ENCODE measurements around the gene HYDIN. TPM values are rescaled to one million over a fixed set of nuclear protein-coding genes. Genes with fewer than 3 reads are reported as not detected.

Gene HYDIN
- total RNA-seq, 2 experiments from 2014 or later, result not detected

DNA sequence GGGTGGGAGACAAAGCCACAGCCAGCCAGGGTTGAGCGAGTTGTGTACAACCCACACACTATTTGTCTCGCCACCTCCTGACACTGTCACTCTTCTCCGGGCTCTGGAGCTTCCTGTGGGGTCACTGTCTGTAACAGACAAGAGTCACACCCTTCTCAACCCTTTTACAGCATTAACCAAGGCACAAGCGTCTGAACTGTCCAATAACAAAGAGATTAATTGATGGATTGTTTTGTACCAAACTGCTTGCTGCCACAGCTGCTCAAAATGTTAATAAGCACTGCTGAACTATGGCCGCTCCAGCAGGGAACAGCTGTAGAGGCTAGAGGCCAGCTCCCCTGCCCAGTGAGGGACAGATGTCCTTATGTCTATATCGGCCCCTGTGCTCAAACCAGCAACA is 25.2 kb upstream of the HYDIN start:
- CTCF ChIA-PET, result interaction anchor here (1.4 to 1.9 kb wide), 2 partner anchors 14 to 56 kb away, joined by 5 to 6 read pairs; no protein-coding TSS in a partner anchor
- TF ChIP-seq, protein P1, sequence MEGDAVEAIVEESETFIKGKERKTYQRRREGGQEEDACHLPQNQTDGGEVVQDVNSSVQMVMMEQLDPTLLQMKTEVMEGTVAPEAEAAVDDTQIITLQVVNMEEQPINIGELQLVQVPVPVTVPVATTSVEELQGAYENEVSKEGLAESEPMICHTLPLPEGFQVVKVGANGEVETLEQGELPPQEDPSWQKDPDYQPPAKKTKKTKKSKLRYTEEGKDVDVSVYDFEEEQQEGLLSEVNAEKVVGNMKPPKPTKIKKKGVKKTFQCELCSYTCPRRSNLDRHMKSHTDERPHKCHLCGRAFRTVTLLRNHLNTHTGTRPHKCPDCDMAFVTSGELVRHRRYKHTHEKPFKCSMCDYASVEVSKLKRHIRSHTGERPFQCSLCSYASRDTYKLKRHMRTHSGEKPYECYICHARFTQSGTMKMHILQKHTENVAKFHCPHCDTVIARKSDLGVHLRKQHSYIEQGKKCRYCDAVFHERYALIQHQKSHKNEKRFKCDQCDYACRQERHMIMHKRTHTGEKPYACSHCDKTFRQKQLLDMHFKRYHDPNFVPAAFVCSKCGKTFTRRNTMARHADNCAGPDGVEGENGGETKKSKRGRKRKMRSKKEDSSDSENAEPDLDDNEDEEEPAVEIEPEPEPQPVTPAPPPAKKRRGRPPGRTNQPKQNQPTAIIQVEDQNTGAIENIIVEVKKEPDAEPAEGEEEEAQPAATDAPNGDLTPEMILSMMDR (IDR thresholded peaks at IDR 0.05), result no peak
- intact Hi-C loops (cut with micrococcal nuclease), result no loop called here
- peak; percentile 2 for DNase-seq
- peak; percentile 37 for ATAC-seq
- POLR2A ChIA-PET, result no interaction called here
- no peak overlapping the region for H3K27ac Mint-ChIP-seq
- peaks cover 8% of the 10 kb centered on the region for H3K27me3 Mint-ChIP-seq
- peaks cover 7% of the 10 kb centered on the region for H3K4me1 Mint-ChIP-seq (ENCODE audit: low read depth)
- no peak overlapping the region for H3K4me3 Mint-ChIP-seq
- H3K9me3 Mint-ChIP-seq, result no peaks in the 10 kb centered on the region
- H3K36me3 Mint-ChIP-seq (ENCODE audit: low read depth), result no peaks in the 10 kb centered on the region

DNA sequence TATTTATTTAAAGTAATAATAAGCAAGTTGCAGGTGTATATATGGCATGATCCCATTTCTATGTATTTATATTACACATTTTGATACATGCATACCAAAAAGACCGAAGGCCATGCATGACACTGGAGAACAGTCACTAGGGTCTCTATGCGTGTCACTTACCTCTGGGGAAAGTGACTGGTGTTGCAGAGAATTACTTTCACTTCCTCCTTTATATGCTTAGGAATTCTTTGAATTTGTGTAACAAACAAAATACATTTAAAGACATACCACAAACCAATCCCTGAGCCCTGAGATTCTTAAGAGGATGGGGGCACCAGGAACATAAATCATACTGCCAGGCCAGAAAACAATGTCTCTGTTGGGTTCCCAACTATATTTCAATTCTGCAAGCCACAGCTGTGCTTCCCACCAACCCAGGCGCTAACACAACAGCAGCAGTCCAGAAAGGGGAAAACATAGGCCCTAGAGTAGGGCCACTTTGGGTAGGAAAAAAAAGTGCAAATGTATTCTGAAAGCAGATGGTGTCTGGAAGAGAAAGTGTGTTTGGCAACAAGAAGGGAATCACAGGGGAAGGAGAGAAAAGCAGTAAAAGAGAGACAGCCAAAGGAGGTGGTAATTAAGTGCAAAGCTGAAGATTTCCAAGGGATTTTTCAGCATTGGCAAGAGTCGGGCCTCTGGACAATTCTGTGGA is 24.5 kb upstream of the HYDIN start:
- no peaks in the 10 kb centered on the region for H3K36me3 Mint-ChIP-seq (ENCODE audit: low read depth)
- H3K27me3 Mint-ChIP-seq, result peaks cover 4% of the 10 kb centered on the region
- peaks cover 7% of the 10 kb centered on the region for H3K4me1 Mint-ChIP-seq (ENCODE audit: low read depth)
- CTCF ChIA-PET, result interaction anchor here (1.9 kb wide), 1 partner anchor 14 kb away, joined by 5 read pairs; no protein-coding TSS in a partner anchor
- no peaks in the 10 kb centered on the region for H3K9me3 Mint-ChIP-seq
- H3K4me3 Mint-ChIP-seq, result no peak overlapping the region
- POLR2A ChIA-PET, result no interaction called here
- intact Hi-C loops (cut with micrococcal nuclease), result no loop called here
- TF ChIP-seq, protein P1 (IDR thresholded peaks at IDR 0.05), result no peak
- no peak overlapping the region for H3K27ac Mint-ChIP-seq
- ATAC-seq (no peak), DNase-seq (no peak)

DNA sequence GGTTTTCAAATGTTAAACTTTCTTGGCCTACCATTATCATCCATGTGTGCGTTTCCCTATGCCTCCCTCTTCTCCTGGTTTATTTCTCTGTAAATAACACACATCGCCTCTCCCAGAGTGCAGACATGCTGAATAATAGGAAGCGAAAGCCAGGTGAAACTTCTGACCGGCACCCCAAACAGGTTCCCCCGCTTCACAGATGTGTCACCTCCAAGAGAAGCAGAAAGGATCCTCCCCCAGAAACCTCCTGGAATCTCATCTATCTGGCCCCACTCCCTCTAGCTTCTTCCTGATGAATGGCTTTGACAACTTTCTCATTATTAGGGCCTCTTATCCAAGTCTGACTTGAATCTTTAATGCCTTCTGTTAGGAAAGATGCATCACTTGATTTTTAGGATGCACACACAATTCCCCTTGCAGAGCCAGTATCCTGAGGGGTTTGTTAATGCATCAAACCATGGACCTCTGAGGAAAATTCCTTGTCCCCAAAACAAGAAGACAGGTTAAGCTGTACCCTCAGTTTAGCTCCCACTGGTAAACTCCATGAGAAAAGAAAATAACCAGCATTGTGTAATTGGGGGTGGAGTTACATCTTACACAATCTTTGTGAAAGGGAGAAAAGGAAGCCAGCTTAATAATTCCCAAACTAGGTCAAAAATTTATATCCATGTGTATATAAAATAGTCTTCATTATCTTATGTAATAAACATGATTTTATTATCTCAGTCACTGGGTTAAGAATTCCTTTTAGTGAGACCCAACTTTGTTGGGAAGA is 20.1 kb upstream of the HYDIN start:
- H3K4me3 Mint-ChIP-seq, result no peak overlapping the region
- CTCF ChIA-PET, result interaction anchor here (3.7 kb wide), 1 partner anchor 60 kb away, joined by 24 read pairs; no protein-coding TSS in a partner anchor
- H3K9me3 Mint-ChIP-seq, result no peaks in the 10 kb centered on the region
- TF ChIP-seq, protein P1 (IDR thresholded peaks at IDR 0.05), result no peak
- DNase-seq (no peak), ATAC-seq (no peak)
- no peaks in the 10 kb centered on the region for H3K27me3 Mint-ChIP-seq
- no peak overlapping the region for H3K27ac Mint-ChIP-seq
- intact Hi-C loops (cut with micrococcal nuclease), result no loop called here
- H3K36me3 Mint-ChIP-seq (ENCODE audit: low read depth), result no peaks in the 10 kb centered on the region
- POLR2A ChIA-PET, result no interaction called here
- peaks cover 6% of the 10 kb centered on the region for H3K4me1 Mint-ChIP-seq (ENCODE audit: low read depth)

DNA sequence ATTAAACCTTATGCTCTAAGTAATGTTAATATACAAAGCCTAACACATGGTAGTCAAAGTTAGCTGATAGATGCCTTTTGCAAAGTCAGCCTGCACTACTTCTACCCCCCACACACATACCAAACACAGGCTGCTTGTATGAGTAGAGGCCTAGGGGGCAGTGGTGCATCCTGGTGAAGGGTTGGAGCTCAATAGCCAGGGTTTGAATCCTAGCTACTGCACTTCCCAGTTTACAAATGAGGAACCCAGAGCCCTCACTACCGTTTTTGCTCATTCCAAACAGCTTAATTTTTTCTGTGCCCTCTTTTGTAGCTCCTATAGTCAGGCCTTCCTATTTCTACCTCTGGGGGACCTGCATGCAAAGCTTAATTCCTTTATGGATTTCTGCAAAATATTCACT is 18.9 kb upstream of the HYDIN start:
- POLR2A ChIA-PET, result no interaction called here
- no peak for ATAC-seq

More for the DNA sequence above, 18.9 kb upstream of the HYDIN start:
- H3K4me1 Mint-ChIP-seq (ENCODE audit: low read depth), result no peaks in the 10 kb centered on the region
- CTCF ChIA-PET, result interaction anchor here (0.7 to 3.7 kb wide), 5 partner anchors 8 to 118 kb away, joined by 3 to 24 read pairs (median 3); no protein-coding TSS in a partner anchor
- H3K36me3 Mint-ChIP-seq (ENCODE audit: low read depth), result no peaks in the 10 kb centered on the region
- intact Hi-C loops (cut with micrococcal nuclease), result no loop called here
- no peak overlapping the region for H3K27ac Mint-ChIP-seq
- H3K4me3 Mint-ChIP-seq, result no peak overlapping the region
- H3K9me3 Mint-ChIP-seq, result no peaks in the 10 kb centered on the region
- no peak for DNase-seq
- TF ChIP-seq, protein P1 (IDR thresholded peaks at IDR 0.05), result no peak
- H3K27me3 Mint-ChIP-seq, result no peaks in the 10 kb centered on the region
